Activated naive CD4-positive, alpha-beta T cell treated with Interleukin-2 at 50 U/mL for 16 hours (primary cell): ENCODE data around the gene KIF3A.

Experiments used
- DNase-seq: peaks from one replicate; pipeline ENCODE4 v3.0.0-alpha.2; 2020

The KIF3A gene

GRCh38 chr5:132674671-132675506 is 62.5 kb downstream of the KIF3A start:
- DNase-seq, result no peak

- DNase-seq, result no peak
These were observed 63.3 kb downstream of the KIF3A start, which contains the start of gene IL4 for GRCh38 chr5:132673939-132674630. IL4 (plus strand) TSS chr5:132673989; CDS start chr5:132674051, 62 bp downstream.

DNA sequence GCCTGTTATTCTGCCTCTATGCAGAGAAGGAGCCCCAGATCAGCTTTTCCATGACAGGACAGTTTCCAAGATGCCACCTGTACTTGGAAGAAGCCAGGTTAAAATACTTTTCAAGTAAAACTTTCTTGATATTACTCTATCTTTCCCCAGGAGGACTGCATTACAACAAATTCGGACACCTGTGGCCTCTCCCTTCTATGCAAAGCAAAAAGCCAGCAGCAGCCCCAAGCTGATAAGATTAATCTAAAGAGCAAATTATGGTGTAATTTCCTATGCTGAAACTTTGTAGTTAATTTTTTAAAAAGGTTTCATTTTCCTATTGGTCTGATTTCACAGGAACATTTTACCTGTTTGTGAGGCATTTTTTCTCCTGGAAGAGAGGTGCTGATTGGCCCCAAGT is 63.9 kb downstream of the KIF3A start:
- no peak for DNase-seq

DNA sequence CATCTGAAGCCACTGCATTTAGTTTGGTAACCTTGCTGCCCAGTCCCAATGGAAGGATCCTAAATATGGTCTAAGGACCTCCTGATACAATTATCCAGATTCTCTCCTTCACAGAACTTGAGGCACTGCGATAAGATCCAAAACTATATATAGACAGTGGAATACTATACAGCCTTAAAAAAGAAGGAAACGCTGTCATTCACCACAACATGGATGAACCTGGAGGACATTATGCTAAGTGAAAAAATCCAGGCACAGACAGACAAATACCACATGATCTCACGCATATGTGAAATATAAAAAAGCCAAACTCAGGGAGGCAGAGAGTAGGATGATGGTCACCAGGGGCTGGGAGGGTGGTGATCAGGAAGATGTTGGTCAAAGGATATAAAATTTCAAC is 66.3 kb downstream of the KIF3A start:
- DNase-seq, result no peak

- DNase-seq, result no peak
These were observed 67.1 kb downstream of the KIF3A start for GRCh38 chr5:132669966-132670882.

- DNase-seq, result no peak
These were observed 67.9 kb downstream of the KIF3A start for GRCh38 chr5:132669455-132669820.

DNA sequence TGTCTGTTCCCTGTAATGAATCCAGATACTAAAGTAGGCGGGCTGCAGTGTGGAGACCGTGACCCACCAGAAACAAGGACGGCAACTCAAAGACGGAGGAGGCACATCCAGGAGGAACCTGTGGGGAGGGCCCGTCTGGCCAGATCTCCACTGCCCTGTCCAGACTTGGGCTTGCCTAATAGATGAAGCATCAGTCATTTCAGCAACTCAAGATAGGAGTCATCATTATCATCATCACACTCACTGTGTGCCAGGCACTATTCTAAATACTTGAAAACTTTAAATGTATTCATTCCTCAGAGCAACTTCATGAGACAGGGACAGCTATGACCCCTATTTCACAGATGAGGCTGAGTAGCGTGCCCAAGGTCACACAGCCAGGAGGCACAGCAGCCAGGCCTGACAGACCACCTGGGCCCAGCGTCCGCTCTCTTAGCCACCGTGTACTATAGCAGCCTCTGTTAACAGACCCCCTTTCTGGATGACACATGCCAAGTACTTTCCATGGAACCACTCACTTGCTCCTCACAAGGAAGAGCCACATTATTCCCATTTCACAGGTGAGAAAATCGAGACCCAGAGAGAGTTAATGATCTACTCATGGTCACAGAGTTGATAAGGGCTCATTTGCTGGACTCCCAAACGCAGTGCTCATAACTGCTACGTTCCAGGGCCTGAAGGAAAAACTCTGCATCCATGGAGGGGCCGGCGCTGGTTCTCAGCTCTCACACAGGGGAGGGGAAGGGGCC is 68.5 kb downstream of the KIF3A start:
- no peak for DNase-seq

GRCh38 chr5:132667761-132668705 is 69.3 kb downstream of the KIF3A start:
- no peak for DNase-seq

- DNase-seq, result no peak
These were observed 70.0 kb downstream of the KIF3A start for GRCh38 chr5:132667309-132667708.

GRCh38 chr5:132666310-132667123 is 70.8 kb downstream of the KIF3A start:
- no peak for DNase-seq

- no peak for DNase-seq
These were observed 71.7 kb downstream of the KIF3A start for GRCh38 chr5:132665574-132666080.

DNA sequence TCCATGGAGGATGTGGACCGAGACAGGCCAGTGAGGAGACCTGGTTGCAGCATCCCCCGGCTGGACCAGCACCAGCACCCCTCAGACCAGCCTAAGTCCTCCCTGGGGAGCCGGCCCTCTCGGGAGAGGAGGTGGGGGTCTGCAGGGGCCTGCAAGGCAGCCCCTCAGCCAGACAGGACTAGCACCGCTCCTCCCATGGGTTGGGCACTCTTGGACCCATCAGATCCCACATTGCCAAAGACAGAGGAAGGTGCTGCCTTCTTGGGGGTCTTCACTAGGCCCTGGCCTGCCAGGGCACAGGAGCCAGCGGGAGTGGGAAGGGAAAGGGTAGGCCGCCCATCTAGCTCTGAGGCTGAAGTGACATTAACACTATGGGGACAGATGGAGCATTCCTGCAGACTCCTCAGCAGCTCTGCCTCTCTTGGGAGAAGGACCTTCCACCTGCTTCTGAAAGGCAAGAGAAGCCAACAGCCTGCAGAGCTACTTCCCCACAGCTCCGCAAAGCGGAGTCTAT is 72.6 kb downstream of the KIF3A start:
- no peak for DNase-seq

GRCh38 chr5:132663771-132664695 is 73.3 kb downstream of the KIF3A start:
- no peak for DNase-seq

DNA sequence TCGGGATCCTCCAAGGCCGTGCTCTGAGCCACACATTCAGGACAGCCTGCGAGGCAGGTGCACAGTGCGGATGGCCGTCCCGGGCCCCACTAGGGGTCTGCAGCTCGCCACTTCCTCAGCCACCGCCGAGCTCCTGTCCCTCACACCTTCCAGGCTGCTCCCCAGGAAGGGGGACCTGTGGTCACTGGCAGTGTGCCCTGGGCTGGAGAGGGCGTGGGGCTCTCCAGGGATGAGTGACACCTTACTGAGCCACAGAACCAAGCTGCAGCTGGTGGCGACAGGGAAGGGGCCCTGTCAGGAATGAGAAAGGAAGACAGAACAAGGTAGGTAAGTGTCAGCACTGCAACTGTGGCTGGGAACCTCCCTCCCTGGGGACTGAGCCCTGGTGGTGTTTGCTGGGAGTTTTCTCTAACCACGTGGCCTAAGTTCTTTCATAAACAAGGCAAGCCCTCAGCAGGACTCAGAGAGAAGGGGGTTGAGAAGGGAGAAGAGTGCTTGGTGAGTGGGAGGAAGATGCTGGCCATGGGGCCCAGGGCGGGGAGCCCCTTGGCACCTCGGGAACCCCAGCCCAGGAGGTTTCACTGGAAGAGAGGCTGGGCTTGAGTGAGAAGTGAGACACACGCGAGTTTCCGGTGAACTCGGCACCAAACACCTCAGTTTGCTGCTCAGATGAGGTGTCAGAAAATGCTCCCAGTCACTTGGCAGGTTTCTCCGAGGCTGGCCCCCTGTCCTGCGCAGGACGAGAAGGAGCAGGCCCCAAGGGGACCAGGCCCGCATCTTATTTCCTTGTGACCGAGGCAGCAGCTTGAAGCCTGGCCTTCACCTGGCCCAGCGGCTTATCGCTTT is 74.2 kb downstream of the KIF3A start:
- DNase-seq, result peak; percentile 64

GRCh38 chr5:132662004-132662401 is 75.3 kb downstream of the KIF3A start:
- DNase-seq, result no peak

GRCh38 chr5:132661231-132662003 is 75.9 kb downstream of the KIF3A start:
- no peak for DNase-seq
